ENCODE data around the gene C11orf21. TPM values are rescaled to one million over a fixed set of nuclear protein-coding genes. Genes with fewer than 3 reads are reported as not detected.

The C11orf21 gene
- total and polyA plus RNA-seq, 5 experiments from 2014 or later = 13.6 to 115 (median 20.2) TPM

DNA sequence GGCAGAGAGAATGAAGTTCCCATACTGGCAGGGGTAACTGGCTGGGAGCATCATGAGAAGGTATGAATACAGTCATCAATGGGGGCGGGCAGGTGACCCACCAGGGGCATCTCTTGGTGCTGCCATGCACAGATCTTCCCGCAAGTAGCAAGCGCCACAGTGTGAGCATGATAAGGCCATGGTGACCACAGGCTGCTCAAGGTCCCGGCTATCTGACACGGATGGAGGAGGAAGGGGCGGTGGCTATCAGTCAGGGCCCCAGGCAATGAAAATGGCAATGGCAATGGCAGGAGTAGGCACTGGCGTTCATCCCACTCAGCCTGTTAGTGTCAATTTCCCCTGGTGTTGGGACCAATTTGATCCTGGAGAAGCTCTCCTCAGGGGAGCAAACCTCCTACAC lies 53.0 kb downstream of the C11orf21 start:
- Mint-ChIP-seq H3K9me3 (no peaks in the 10 kb centered on the region), H3K4me1 (no peaks in the 10 kb centered on the region), H3K4me3 (no peak overlapping the region), H3K36me3 (peaks cover 0 to 1% (median 0%) of the 10 kb centered on the region in 3 donors), H3K27me3 (peaks cover 0 to 5% (median 4%) of the 10 kb centered on the region in 5 donors), H3K27ac (no peak overlapping the region)
- POLR2A ChIA-PET = no interaction called here
- no peak for DNase-seq
- no peak for ATAC-seq

DNA sequence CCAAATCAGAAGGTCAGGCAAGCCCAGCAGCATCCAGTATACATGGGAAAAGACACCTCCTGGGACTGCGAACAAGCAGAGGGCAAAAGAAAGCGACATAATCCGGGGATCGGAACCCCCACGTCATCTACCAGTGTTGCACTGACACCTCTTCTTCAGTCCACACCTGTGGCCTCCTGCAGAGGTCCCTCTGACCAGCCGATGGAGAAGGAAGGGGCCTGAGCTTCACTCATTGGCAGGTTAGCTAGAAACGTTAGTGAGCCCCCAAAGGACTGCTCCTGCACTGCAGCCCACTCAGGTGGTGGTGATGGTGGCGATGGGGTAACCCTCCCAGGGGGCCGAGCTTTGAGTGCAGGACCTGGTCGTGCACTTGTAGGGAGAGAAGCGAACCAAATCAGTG lies 53.5 kb downstream of the C11orf21 start:
- H3K27me3 Mint-ChIP-seq = peaks cover 0 to 5% (median 4%) of the 10 kb centered on the region in 5 donors
- no peak overlapping the region for H3K27ac Mint-ChIP-seq
- H3K9me3 Mint-ChIP-seq = peaks cover 0 to under 1% (median 0%) of the 10 kb centered on the region in 9 donors
- no peak overlapping the region for H3K4me3 Mint-ChIP-seq
- no peaks in the 10 kb centered on the region for H3K4me1 Mint-ChIP-seq
- H3K36me3 Mint-ChIP-seq = no peaks in the 10 kb centered on the region
- ATAC-seq = no peak
- POLR2A ChIA-PET = no interaction called here
- DNase-seq = no peak

DNA sequence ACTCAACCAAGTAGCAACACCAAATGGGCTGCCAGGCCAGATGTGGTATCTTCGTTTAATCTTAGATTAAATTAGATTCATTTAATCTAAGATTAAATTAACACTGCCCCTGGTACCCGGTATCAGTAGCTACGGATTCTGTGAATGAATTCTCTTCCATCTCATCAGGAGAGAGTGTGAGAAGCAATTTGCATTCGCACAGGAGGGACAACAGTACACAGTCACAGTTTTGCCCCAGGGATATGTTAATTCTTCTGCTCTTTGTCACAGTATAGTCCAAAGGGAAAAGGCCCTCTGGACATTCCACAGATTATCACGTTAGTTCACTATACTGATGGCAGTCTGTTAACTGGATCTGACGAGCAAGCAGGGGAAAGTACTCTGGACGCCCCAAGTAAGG lies 54.2 kb downstream of the C11orf21 start:
- Mint-ChIP-seq H3K9me3 (peaks cover 0 to 8% (median 5%) of the 10 kb centered on the region in 9 donors), H3K4me3 (no peak overlapping the region), H3K4me1 (no peaks in the 10 kb centered on the region), H3K36me3 (peaks cover 0 to 5% (median 4%) of the 10 kb centered on the region in 3 donors), H3K27ac (no peak overlapping the region), H3K27me3 (peaks cover 0 to 8% (median 4%) of the 10 kb centered on the region in 5 donors)
- no peak for ATAC-seq
- no peak for DNase-seq
- POLR2A ChIA-PET = no interaction called here

Other genes with a start within 250 kb of the C11orf21 start
- gene IGF2, start 162.5 kb downstream of the C11orf21 start, total RNA-seq = not detected
- gene IGF2, start 162.5 kb downstream of the C11orf21 start, polyA plus RNA-seq = not detected
- gene INS, start 140.7 kb downstream of the C11orf21 start, total RNA-seq = not detected
- gene INS, start 140.7 kb downstream of the C11orf21 start, polyA plus RNA-seq = not detected
- not detected for gene TH, start 130.1 kb downstream of the C11orf21 start, total RNA-seq
- not detected for gene TH, start 130.1 kb downstream of the C11orf21 start, polyA plus RNA-seq
- gene ASCL2, start 31.3 kb downstream of the C11orf21 start, total RNA-seq = under 1 TPM in 1 of 2 experiments, not detected in 1; 0.19 TPM
- 1 to 10 TPM in 1 of 3 donors, under 1 TPM in 1, not detected in 1; 0.23 to 2.8 TPM for gene ASCL2, start 31.3 kb downstream of the C11orf21 start, polyA plus RNA-seq
- gene TSPAN32, start 95 bp upstream of the C11orf21 start, total RNA-seq = 100 to 1,000 TPM; 158 to 171 TPM
- gene TSPAN32, start 95 bp upstream of the C11orf21 start, polyA plus RNA-seq = 100 to 1,000 TPM in 1 of 3 donors, 10 to 100 TPM in 2; 58.5 to 124 (median 96.6) TPM
- 10 to 100 TPM; 83.1 to 92.1 TPM for gene CD81, start 75.4 kb upstream of the C11orf21 start, total RNA-seq
- 10 to 100 TPM; 15.3 to 62.0 (median 42.1) TPM for gene CD81, start 75.4 kb upstream of the C11orf21 start, polyA plus RNA-seq
- gene TSSC4, start 98.8 kb upstream of the C11orf21 start, total RNA-seq = 10 to 100 TPM; 56.6 to 65.6 TPM
- 10 to 100 TPM; 49.0 to 68.3 (median 54.7) TPM for gene TSSC4, start 98.8 kb upstream of the C11orf21 start, polyA plus RNA-seq
- gene TRPM5, start 142.6 kb upstream of the C11orf21 start, total RNA-seq = under 1 TPM; 0.60 to 0.69 TPM
- gene TRPM5, start 142.6 kb upstream of the C11orf21 start, polyA plus RNA-seq = not detected
- gene KCNQ1, start 143.1 kb upstream of the C11orf21 start, total RNA-seq = 10 to 100 TPM; 23.5 to 25.1 TPM
- gene KCNQ1, start 143.1 kb upstream of the C11orf21 start, polyA plus RNA-seq = 10 to 100 TPM in 2 of 3 donors, 1 to 10 TPM in 1; 8.7 to 22.9 (median 10.4) TPM